ENCODE data around the gene ATCAY.
"Not testable (repeated sequence)": the region's sequence is repeated elsewhere in the genome, so short reads cannot be mapped to it uniquely, and the experiment has no call there.

The ATCAY gene

DNA sequence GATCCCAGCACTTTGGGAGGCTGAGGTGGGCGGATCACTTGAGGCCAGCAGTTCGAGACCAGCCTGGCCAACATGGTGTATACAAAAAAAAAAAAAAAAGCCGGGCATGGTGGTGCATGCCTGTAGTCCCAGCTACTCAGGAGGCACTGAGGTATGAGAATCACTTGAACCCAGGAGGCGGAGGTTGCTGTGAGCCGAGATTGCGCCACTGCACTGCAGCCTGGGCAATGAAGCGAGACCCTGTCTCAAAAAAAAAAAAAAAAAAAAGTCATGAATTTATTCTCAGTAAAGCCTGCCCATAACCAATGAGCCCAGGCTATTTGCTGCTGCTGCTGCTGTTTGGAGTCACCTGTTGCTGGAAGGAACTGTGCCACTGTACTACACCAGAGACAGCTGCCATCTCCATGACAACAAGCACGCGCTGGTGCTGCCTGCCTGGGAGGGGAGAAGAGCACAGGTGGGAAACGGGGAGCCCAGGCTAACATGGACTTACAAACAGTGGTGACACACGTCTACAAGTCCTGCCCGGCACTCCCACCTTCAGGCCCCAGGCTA, 23.0 kb upstream of the ATCAY start:
- DNase-seq: no peak

GRCh38 chr19:3860499-3860898, 20.0 kb upstream of the ATCAY start:
- DNase-seq: no peak

GRCh38 chr19:3862826-3863500, 17.5 kb upstream of the ATCAY start:
- no peak for DNase-seq

DNA sequence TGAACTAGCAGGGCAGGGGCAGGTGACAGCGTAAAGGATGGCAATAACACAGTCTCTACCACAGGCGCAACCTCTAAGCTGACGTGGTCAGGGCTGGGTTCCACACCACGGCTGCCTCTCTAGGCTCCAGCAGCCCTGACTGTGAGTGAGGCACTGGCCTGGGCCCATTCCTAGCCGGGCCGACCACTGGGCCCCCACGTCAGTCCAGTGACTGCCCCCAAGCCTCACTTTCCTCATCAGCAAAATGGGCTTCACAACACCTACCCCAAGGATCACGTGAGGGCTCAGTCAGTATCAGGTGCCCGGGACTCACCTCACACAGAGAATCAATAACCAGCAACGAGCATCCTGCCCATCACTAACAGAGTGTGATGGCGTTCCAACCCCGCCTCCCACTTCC, 16.8 kb upstream of the ATCAY start:
- no peak for DNase-seq

DNA sequence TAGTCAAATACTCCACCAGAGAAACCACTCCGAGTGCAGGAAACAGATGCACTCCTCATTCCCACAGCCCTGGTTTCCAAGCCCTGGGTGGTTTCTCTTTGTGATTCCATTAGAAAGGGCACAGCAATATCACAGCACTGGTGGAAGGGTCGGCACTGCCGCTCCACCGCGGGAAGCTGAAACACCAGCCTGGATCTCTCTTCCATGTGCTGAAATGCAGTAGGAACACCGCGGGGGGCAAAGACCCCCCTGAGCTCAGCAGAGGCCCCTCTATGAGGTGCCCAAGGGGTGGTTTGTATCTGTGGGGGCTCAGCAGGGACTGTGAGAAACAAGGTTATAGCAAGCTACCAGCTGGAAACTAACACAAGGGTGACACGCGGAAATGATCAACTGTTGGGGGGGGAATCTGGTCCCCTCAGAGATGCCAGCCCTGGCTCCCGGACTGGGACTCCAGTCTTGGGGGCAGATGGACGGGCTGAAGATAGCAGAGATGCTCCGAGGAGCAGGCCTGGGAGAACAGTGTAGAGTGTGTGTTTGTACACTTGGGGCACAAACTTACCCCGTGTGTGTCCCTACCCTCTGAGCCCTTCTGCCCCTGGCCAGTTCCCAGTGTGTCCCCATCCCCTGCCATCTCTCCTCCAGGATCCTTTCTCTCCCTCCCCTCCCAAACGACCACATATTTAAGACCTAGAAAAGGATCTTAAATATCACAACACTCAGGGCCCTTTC, 13.4 kb upstream of the ATCAY start:
- no peak for DNase-seq

- DNase-seq: no peak
These were observed 12.3 kb upstream of the ATCAY start for GRCh38 chr19:3867971-3868769.

DNA sequence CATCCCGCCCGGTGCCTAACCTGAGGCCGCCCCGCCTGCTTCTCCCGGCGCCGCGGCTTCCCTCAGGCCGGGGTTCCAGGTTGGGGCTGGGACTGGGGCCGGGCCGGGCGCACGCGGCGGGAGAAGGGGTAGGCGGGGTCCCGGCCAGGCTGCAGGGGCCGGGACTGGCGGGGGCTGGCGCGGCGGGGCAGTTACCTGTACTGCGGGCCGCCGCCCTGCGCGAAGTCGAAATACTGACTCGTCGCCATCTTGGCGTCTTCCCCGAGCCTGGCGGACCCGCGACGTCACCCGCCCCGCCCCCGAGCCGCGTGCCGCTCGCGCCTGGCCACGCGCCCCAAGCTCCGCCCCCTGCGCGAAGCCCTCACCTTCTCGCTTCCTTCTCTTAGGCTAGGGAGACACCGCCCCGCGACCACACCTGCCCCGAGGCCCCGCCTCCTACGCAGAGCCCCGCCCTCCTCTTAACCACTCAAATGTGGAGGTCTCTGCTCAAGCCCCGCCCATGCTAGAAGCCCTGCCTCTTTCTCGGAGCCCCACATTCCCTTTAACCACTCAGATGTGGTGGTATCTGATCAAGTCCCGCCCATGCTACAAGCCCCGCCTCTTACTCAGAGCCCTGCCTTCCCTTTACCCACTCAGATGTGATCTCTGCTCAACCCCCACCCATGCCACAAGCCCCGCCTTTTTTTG, 11.6 kb upstream of the ATCAY start, which contains the start of gene ZFR2:
Gene ZFR2 (minus strand): TSS at position 269 of the 687 bp plus-strand sequence. CDS start 21 bp downstream, at position 248.
- DNase-seq: no peak

DNA sequence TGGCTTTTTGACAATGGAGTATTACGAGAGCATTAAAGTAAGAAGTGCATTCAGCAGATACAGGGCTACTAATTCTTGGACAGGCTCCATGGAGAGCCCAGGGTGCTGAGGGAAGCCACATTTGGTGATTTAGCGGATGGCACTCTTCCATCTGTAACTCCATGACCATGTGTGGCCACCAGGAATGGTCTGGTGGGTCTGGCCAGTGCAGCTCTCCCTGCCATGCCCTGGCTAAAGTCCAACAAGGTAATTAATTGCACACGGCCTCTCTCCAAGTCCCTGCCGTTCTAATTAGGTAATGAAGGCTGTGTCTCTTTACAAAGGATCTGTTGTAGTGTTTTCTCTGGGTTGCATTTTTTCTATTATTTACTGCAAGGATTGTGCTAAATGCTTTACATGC, 7.3 kb upstream of the ATCAY start:
- DNase-seq: no peak

DNA sequence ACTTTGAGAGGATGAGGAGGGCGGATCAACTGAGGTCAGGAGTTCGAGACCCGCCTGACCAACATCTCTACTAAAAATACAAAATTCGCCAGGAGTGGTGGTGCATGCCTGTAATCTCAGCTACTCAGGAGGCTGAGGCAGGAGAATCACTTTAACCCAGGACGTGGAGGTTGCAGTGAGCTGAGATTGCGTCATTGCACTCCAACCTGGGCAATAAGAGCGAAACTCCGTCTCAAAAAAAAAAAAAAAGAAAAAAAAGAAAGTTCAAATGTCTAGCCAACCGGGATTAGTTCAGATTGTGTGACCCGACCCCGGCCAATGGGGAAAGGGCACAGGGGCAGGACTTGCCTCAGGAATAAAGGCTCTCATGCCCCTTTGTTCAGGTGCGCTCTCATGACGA, 5.8 kb upstream of the ATCAY start:
- DNase-seq: not testable (repeated sequence)

DNA sequence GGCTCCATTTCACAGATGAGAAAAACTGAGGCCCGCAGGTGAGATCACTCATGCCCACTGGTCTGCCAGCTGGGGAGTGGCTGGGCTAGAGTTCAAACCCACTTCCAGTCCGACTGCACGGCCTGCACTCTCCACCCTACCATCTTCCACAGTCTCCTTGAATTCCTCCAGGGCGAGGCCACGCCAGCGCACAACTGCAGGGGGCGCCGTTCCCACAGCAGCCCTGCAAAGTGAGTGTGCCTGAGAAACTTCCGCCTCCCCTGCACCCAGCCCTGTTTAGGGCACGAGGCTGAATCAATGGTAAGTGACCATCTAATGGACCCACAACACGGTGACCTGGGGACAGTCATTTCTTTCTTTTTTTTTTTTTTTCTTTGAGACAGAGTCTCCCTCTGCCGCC, 829 bp upstream of the ATCAY start:
- DNase-seq: no peak

DNA sequence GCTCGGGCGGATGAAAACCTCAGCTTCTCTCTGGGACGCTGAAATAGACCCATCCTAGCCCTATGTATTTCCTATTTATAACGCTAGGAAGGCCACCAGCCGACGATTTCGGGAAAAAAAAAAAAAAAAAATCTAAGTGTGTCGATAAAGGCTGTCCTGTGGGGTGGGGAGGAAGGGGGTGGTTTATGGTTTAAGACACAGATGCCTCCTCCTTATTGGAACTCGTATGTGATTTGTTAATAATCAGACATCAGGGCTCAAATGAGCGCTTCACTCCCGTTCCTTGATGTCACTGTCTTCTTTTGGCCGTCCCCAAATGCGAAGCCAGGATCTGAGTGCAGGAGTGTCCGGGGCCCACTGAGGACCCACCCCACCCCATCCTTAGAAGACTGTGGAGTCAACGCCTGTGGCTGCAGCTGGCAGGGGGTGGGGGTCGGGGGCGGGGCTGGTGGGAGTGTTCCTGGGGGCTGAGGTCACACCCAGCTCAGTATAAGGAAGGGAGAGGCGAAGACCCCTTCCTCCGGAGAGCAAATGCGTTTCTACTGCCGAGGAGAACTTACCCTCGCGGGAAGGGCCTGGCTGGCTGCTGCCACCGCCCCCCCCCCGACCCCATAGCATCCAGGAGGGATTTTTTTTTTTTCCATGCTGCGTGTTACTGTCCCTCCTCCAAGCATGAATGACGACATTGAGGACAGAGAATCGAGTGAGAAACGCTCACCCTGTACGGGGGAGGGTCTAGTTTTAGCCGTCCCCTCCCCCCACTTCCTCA, 971 bp downstream of the ATCAY start:
- DNase-seq: no peak

- no peak for DNase-seq
These were observed 1.5 kb downstream of the ATCAY start for GRCh38 chr19:3882041-3882384.

GRCh38 chr19:3890591-3890990, 10.1 kb downstream of the ATCAY start:
- no peak for DNase-seq

GRCh38 chr19:3893509-3894179, 13.2 kb downstream of the ATCAY start:
- no peak for DNase-seq

DNA sequence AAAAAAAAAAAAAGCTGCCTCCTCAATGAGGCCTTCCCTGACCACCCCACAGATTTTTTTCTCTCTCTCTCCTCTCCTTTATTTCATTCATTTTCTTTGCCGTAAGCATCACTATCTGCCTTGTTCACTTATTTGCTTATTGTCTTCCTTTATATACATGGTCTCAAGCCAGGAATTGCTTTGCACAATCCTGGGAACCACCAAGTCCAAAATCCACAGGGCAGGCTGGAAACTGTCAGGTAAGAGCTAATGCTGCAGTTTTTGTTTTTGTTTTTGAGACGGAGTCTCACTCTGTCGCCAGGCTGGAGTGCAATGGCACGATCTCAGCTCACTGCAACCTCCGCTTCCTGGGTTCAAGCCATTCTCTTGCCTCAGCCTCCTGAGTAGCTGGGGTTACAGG, 14.5 kb downstream of the ATCAY start:
- not testable (repeated sequence) for DNase-seq

- DNase-seq: no peak
These were observed 15.3 kb downstream of the ATCAY start for GRCh38 chr19:3895788-3896187.

GRCh38 chr19:3897936-3898335, 17.5 kb downstream of the ATCAY start:
- DNase-seq: no peak

DNA sequence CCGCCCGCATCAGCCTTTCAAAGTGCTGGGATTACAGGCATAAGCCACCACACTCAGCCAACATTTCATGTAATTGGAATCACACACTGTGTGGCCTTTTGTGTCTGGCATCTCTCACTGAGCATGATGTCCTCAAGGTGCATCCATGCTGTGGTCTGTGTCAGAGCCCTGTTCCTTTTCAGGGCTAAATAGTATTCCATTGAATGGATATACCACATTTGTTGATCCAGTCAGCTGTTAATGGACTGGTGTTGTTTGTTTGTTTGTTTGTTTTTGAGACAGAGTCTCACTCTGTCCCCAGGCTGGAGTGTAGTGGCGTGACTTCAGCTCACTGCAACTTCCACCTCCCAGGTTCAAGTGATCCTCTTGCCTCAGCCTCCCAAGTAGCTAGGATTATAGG, 17.9 kb downstream of the ATCAY start:
- no peak for DNase-seq

GRCh38 chr19:3899531-3900294, 19.2 kb downstream of the ATCAY start:
- DNase-seq: no peak

DNA sequence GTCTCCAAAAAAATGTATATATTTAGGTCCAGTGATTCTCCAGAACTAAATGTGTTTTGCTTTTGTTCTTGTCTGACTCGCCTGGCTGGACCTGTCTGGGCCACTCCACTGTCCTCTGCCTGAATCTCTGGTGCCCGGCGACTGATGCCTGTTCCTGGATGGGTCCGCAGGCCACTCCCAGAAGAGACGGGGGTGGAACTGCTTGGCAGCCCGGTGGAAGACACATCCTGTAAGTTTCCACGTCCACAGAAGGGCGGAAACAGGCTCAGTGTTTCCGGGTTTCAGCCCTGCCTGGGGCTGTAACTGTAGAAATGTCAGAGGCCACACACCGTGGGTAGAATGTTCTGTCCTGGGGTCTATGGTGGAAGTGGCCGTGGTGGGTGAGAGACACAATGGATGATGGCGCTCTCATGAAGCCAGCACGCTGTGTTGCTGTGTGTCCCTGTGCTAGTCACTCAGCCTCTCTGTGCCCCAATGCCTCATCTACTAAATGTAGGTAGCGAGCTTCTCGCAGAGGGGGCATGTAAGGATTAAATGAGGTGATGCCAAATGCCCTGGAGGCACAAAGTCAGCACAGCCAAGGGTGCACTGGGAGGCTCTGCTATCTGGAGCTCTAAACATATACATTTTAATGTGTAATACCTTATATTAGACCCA, 22.0 kb downstream of the ATCAY start:
- no peak for DNase-seq
